Right lobe of liver (tissue), 6 donors: Measurements from ENCODE around the gene MYRF. TPM values are rescaled to one million over a fixed set of nuclear protein-coding genes. Genes with fewer than 3 reads are reported as not detected.

Source experiments
- ATAC-seq, 4 donors: fragments of 200-7000 bp; cut with Tn5 transposase; one replicate each; pipeline ENCODE4 v1.9.1; 2020; ENCODE audit warnings: mild to moderate bottlenecking in 4 of 4, moderate library complexity in 4 of 4
- DNase-seq, 3 donors: peaks; one replicate each; pipeline ENCODE4 v3.0.0-alpha.2; 2020
- H3K27ac ChIP-seq, 3 donors: fragments of 200-600 bp; one replicate each; pipeline ENCODE4 v1.8.0; 2022
- H3K27me3 ChIP-seq, 2 donors: fragments of 200-600 bp; one replicate each; pipeline ENCODE4 v1.8.0; 2022
- H3K36me3 ChIP-seq, 4 donors: fragments of 200-600 bp; sonication (generic) in 1 of 4; one replicate each; pipeline versions ENCODE4 v1.5.1 to v1.8.0; 2017 to 2022; ENCODE audit warnings: control low read depth in 1 of 4
- H3K4me1 ChIP-seq, 4 donors: fragments of 200-600 bp; sonication (generic) in 1 of 4; one replicate each; pipeline versions ENCODE4 v1.5.1 to v1.8.0; 2017 to 2022; ENCODE audit warnings: control low read depth in 1 of 4
- H3K4me3 ChIP-seq, 3 donors: fragments of 200-600 bp; one replicate each; pipeline ENCODE4 v1.8.0; 2022
- H3K9me3 ChIP-seq, 4 donors: fragments of 200-600 bp; sonication (generic) in 1 of 4; one replicate each; pipeline versions ENCODE4 v1.5.1 to v1.8.0; 2017 to 2022; ENCODE audit warnings: control low read depth in 1 of 4
- CTCF ChIP-seq, 4 donors: fragments of 200-600 bp in 3 of 4; fragments of 450-650 bp in 1 of 4; IDR thresholded peaks; one replicate each; pipeline versions ENCODE4 v1.5.1 to v1.8.0; 2016 to 2022; ENCODE audit warnings: antibody characterized with exemption in 4 of 4, mild to moderate bottlenecking in 2 of 4
- POLR2A ChIP-seq: fragments of 450-650 bp; IDR thresholded peaks from one replicate; pipeline ENCODE4 v1.6.1; 2017; ENCODE audit warnings: antibody characterized with exemption, mild to moderate bottlenecking
- WGBS: methylation state at CpG from one replicate; pipeline ENCODE4 v1.1.6; 2018; ENCODE audit warnings: low coverage, low lambda C conversion rate; ENCODE audit not compliant: insufficient coverage; ENCODE audit errors: missing lambda C conversion rate; 5-methylcytosine and 5-hydroxymethylcytosine counted together
- intact Hi-C, 2 donors: fragments of 100-400 bp; cut with DNase I; formaldehyde crosslinking; loops; one replicate each; pipeline versions ENCODE4 v1.11.2 to v1.14.1; 2022
- total RNA-seq, 6 experiments: library from RNA; depleted of rRNA in 2 of 6; stranded (reverse); fragments of >200 nt in 2 of 6; fragmentation: NEBNext Ultra II Directional in 3 of 6; extraction: Animal tissue kit (Norgen Biotek cat#: 25700) in 3 of 6; gene quantifications; one replicate each; pipeline versions ENCODE4 v1.1.0 to v1.2.4, GENCODE V29; 2016 to 2023
- donor health status: DM: no; HTN: yes; CAD: no.
- donor health status: DM: no; HTN: no; CAD: no.
- donor health status: DM: no; HTN: no; CAD: no.
- donor health status: DM: no; HTN: yes; CAD: no.
- donor health status: DM: no; HTN: yes; CAD: no.

The MYRF gene
- total RNA-seq, 6 experiments from 2014 or later: 7.6 to 16.4 (median 11.6) TPM

DNA sequence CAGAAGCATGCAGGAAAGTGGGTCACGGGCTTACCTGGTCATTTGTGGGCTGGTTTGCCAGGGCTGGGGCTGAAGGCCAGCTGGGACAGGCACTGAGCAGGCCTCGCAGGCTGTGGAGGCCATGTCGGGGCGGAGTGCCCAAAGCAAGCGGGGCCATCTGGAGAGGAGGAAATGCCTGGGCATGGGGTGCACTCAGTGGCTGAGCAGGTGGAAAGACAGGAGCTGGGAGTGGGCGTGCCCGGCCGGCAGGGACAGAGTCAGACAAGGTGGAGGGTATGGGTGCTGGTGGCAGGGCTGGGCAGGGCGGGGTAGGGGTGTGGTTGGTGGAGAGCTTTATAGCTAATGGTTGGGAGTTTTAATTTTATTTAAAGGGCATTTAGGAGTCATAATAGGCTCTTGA, 44.9 kb upstream of the MYRF start:
- no peak overlapping the region for H3K27ac ChIP-seq
- ATAC-seq (no peak), DNase-seq (no peak)
- H3K4me1 ChIP-seq: no peaks in the 10 kb centered on the region
- no peaks in the 10 kb centered on the region for H3K9me3 ChIP-seq
- 87% methylated on average over 8 of the region's 9 CpGs for WGBS
- H3K27me3 ChIP-seq: no peaks in the 10 kb centered on the region
- TF ChIP-seq CTCF (IDR thresholded peaks at IDR 0.05): no peak
- no peak for TF ChIP-seq POLR2A
- no peak overlapping the region for H3K4me3 ChIP-seq
- no peaks in the 10 kb centered on the region for H3K36me3 ChIP-seq
- intact Hi-C loops: no loop called here

DNA sequence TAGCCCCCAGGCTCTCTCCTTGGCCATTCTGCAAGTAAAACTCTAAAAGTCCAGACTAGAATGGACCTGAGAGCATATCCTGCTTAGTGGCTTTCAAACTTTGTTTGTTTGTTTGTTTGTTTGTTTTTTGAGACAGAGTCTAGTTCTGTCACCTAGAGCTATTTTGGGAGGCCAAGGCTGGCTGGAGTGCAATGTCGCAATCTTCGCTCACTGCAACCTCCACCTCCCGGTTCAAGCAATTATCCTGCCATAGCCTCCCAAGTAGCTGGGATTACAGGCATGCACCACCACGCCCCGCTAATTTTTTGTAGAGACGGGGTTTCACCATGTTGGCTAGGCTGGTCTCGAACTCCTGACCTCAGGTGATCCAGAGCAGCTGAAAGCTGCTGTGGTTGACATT, 43.3 kb upstream of the MYRF start:
- WGBS: 88% methylated on average over 6 of the region's 7 CpGs
- DNase-seq (no peak), ATAC-seq (no peak)
- intact Hi-C loops: no loop called here
- no peaks in the 10 kb centered on the region for H3K9me3 ChIP-seq
- no peaks in the 10 kb centered on the region for H3K4me1 ChIP-seq
- H3K4me3 ChIP-seq: no peak overlapping the region
- no peak overlapping the region for H3K27ac ChIP-seq
- no peak for TF ChIP-seq CTCF (IDR thresholded peaks at IDR 0.05)
- no peak for TF ChIP-seq POLR2A
- no peaks in the 10 kb centered on the region for H3K36me3 ChIP-seq
- no peaks in the 10 kb centered on the region for H3K27me3 ChIP-seq

GRCh38 chr11:61709572-61709971, 42.9 kb upstream of the MYRF start:
- intact Hi-C loops: no loop called here
- no peak for DNase-seq
- H3K27ac ChIP-seq: no peak overlapping the region
- no peak for TF ChIP-seq CTCF (IDR thresholded peaks at IDR 0.05)
- no peak for TF ChIP-seq POLR2A
- no peaks in the 10 kb centered on the region for H3K9me3 ChIP-seq
- H3K4me1 ChIP-seq: no peaks in the 10 kb centered on the region
- H3K36me3 ChIP-seq: no peaks in the 10 kb centered on the region
- ATAC-seq: no peak
- no peaks in the 10 kb centered on the region for H3K27me3 ChIP-seq
- 39% methylated on average over 4 of the region's 7 CpGs for WGBS
- H3K4me3 ChIP-seq: no peak overlapping the region

DNA sequence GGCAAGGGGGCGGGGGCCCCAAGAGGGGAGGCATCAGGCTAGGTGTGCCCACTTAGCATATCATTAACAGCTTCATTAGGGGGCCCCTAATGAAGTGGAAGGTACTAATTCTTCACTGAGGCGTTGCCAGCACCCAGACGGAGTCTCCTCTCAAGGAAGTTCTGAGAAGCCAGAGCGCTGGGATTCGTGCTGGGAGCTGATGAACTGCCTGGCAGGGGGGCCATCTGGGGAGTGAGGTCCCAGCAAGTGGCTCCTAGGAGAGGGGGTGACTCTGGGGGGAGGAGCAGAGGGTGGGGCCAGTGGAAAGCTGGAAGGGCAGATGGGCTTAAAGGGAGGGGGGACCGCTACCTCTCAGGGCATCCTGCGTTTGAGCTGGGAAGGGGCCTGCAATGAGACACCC, 42.4 kb upstream of the MYRF start:
- TF ChIP-seq CTCF (IDR thresholded peaks at IDR 0.05): no peak
- no peak for TF ChIP-seq POLR2A
- H3K27ac ChIP-seq: no peak overlapping the region
- intact Hi-C loops: no loop called here
- WGBS: 100% methylated on average over 5 of the region's 7 CpGs
- no peaks in the 10 kb centered on the region for H3K27me3 ChIP-seq
- H3K4me1 ChIP-seq: no peaks in the 10 kb centered on the region
- H3K9me3 ChIP-seq: no peaks in the 10 kb centered on the region
- no peak overlapping the region for H3K4me3 ChIP-seq
- H3K36me3 ChIP-seq: no peaks in the 10 kb centered on the region
- DNase-seq: no peak
- ATAC-seq: no peak

GRCh38 chr11:61711037-61711436, 41.4 kb upstream of the MYRF start:
- intact Hi-C loops: no loop called here
- DNase-seq: no peak
- no peak for ATAC-seq
- WGBS: 93% methylated on average over 11 of the region's 14 CpGs
- Histone ChIP-seq H3K27me3 (no peaks in the 10 kb centered on the region), H3K36me3 (no peaks in the 10 kb centered on the region), H3K4me3 (no peak overlapping the region), H3K4me1 (no peaks in the 10 kb centered on the region), H3K9me3 (no peaks in the 10 kb centered on the region), H3K27ac (no peak overlapping the region)
- no peak for TF ChIP-seq POLR2A
- no peak for TF ChIP-seq CTCF (IDR thresholded peaks at IDR 0.05)
